Placental pericyte (primary cell): ENCODE results near the gene ZNF267. TPM values are rescaled to one million over a fixed set of nuclear protein-coding genes. Genes with fewer than 3 reads are reported as not detected.

Experiments used
- small RNA-seq: library from RNA; depleted of rRNA; stranded (forward); fragments of <200 nt; gene quantifications from one replicate; pipeline ENCODE3, GENCODE V24; 2012; ENCODE audit warnings: low replicate concordance
- total RNA-seq: library from RNA; depleted of rRNA; stranded (reverse); fragments of >200 nt; gene quantifications from 2 replicates; pipeline ENCODE4 v1.2.3, GENCODE V29; 2012

Gene ZNF267
- 10.5 and 17.3 TPM in 2 replicates for total RNA-seq

GRCh38 chr16:31873556-31874365 is at the start of gene ZNF267:
ZNF267 (plus strand) TSS chr16:31873807; CDS start chr16:31873967, 160 bp downstream.

Small RNA genes within 50 kb of the gene (small RNA-seq; reads per million reads assigned to genes)
- gene AC034105.2 = not detected
- gene AC034105.4 = not detected
